ENCODE results near the gene FMR1. TPM values are rescaled to one million over a fixed set of nuclear protein-coding genes. Genes with fewer than 3 reads are reported as not detected.
A peak's percentile ranks its signal among the peaks of the same experiment; 100 is the strongest.

Gene FMR1
- total RNA-seq, 2 donors from 2014 or later, result 19.1 to 24.4 TPM

DNA sequence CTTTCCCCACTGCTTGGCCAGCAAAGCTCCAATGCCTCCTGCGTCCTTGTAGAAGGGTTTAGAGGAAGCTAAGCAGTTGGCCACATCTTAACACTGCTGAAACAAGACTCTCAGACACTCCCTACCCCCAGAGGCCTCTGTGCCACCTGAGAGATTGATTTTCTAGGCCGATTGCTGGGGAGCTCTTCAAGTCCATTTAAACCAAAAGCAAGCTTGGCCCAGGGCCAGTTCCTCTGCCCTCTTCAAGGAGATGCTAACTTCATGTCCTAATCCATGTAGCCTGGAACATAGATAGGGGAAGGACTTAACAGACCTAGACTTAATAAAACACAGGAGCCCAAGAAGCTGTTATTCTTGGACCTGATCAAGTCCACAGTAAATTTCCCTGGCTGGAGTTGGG lies 42.3 kb downstream of the FMR1 start:
- intact Hi-C loops (cut with DNase I), result no loop called here
- H3K4me1 ChIP-seq, result no peaks in the 10 kb centered on the region
- no peaks in the 10 kb centered on the region for H3K36me3 ChIP-seq (replicated peaks in 1 of 2; ENCODE audit: insufficient read depth in 1 of 2, low read depth in 2 of 2)
- WGBS, 2 donors, result 55% methylated on average over 2 of the region's 2 CpGs; no CpG with 5 or more reads in 1 of the 2 donors
- H3K4me3 ChIP-seq, result no peak overlapping the region
- H3K9me3 ChIP-seq, result no peaks in the 10 kb centered on the region
- no peaks in the 10 kb centered on the region for H3K27me3 ChIP-seq
- ATAC-seq (no peak), DNase-seq (peak in 3 of 4 donors; percentile 13 to 40 (median 14))
- no peak overlapping the region for H3K27ac ChIP-seq
- TF ChIP-seq POLR2A (IDR thresholded peaks at IDR 0.05), result no peak

GRCh38 chrX:147957291-147957690 lies 45.6 kb downstream of the FMR1 start:
- no peak for ATAC-seq
- 22 to 72% methylated on average over 1 to 2 of the region's 2 CpGs for WGBS, 2 donors

DNA sequence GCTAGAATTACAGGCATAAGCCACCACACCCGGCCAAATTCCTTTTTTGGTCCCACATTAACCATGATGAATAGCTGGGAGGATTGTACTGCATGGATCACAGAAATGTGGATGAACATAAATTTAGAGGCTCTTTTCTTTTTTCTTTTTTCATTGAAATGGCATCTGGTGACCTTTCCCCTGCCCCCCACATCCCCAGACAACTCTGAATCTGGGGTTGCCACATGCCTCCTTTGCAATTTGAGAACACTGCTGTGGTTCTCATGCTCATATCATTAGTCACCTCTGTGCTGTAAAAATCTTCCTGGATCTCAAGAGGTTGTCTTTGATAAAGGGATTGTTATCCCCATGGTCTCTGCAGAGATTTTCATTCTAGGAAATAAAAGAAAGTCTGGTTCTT lies 46.6 kb downstream of the FMR1 start:
- ATAC-seq (no peak), DNase-seq (no peak)
- Histone ChIP-seq H3K27me3 (no peaks in the 10 kb centered on the region), H3K27ac (no peak overlapping the region), H3K9me3 (no peaks in the 10 kb centered on the region), H3K4me3 (no peak overlapping the region), H3K4me1 (no peaks in the 10 kb centered on the region), H3K36me3 (replicated peaks in 1 of 2; ENCODE audit: insufficient read depth in 1 of 2, low read depth in 2 of 2) (no peaks in the 10 kb centered on the region)
- WGBS, 2 donors, result 64 to 78% methylated on average over 1 of the region's 1 CpG
- TF ChIP-seq, protein P1, sequence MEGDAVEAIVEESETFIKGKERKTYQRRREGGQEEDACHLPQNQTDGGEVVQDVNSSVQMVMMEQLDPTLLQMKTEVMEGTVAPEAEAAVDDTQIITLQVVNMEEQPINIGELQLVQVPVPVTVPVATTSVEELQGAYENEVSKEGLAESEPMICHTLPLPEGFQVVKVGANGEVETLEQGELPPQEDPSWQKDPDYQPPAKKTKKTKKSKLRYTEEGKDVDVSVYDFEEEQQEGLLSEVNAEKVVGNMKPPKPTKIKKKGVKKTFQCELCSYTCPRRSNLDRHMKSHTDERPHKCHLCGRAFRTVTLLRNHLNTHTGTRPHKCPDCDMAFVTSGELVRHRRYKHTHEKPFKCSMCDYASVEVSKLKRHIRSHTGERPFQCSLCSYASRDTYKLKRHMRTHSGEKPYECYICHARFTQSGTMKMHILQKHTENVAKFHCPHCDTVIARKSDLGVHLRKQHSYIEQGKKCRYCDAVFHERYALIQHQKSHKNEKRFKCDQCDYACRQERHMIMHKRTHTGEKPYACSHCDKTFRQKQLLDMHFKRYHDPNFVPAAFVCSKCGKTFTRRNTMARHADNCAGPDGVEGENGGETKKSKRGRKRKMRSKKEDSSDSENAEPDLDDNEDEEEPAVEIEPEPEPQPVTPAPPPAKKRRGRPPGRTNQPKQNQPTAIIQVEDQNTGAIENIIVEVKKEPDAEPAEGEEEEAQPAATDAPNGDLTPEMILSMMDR (IDR thresholded peaks at IDR 0.05), result no peak
- no peak for TF ChIP-seq POLR2A (IDR thresholded peaks at IDR 0.05)
- intact Hi-C loops (cut with DNase I), result no loop called here

More at GRCh38 chrX:147957291-147957690, 45.6 kb downstream of the FMR1 start:
- Histone ChIP-seq H3K4me1 (no peaks in the 10 kb centered on the region), H3K4me3 (no peak overlapping the region), H3K36me3 (replicated peaks in 1 of 2; ENCODE audit: insufficient read depth in 1 of 2, low read depth in 2 of 2) (no peaks in the 10 kb centered on the region), H3K9me3 (no peaks in the 10 kb centered on the region), H3K27me3 (no peaks in the 10 kb centered on the region), H3K27ac (no peak overlapping the region)
- no peak for DNase-seq
- TF ChIP-seq, protein P1 (IDR thresholded peaks at IDR 0.05), result no peak
- TF ChIP-seq POLR2A (IDR thresholded peaks at IDR 0.05), result no peak
- intact Hi-C loops (cut with DNase I), result no loop called here

GRCh38 chrX:147960722-147961121 lies 49.0 kb downstream of the FMR1 start:
- H3K27ac ChIP-seq, result no peak overlapping the region
- ATAC-seq, result no peak
- DNase-seq, result no peak
- H3K36me3 ChIP-seq (replicated peaks in 1 of 2; ENCODE audit: insufficient read depth in 1 of 2, low read depth in 2 of 2), result no peaks in the 10 kb centered on the region
- 48 to 57% methylated on average over 2 of the region's 2 CpGs for WGBS, 2 donors
- intact Hi-C loops (cut with DNase I), result no loop called here
- no peaks in the 10 kb centered on the region for H3K4me1 ChIP-seq
- TF ChIP-seq POLR2A (IDR thresholded peaks at IDR 0.05), result no peak
- TF ChIP-seq, protein P1 (IDR thresholded peaks at IDR 0.05), result no peak
- no peaks in the 10 kb centered on the region for H3K9me3 ChIP-seq
- H3K4me3 ChIP-seq, result no peak overlapping the region
- no peaks in the 10 kb centered on the region for H3K27me3 ChIP-seq

GRCh38 chrX:147962476-147962875 lies 50.8 kb downstream of the FMR1 start:
- DNase-seq, result no peak
- intact Hi-C loops (cut with DNase I), result no loop called here
- H3K9me3 ChIP-seq, result no peaks in the 10 kb centered on the region
- H3K27ac ChIP-seq, result no peak overlapping the region
- no peak for ATAC-seq
- H3K4me3 ChIP-seq, result no peak overlapping the region
- WGBS, 2 donors, result 59 to 80% methylated on average over 1 of the region's 1 CpG
- H3K36me3 ChIP-seq (replicated peaks in 1 of 2; ENCODE audit: insufficient read depth in 1 of 2, low read depth in 2 of 2), result no peaks in the 10 kb centered on the region
- no peak for TF ChIP-seq POLR2A (IDR thresholded peaks at IDR 0.05)
- TF ChIP-seq, protein P1 (IDR thresholded peaks at IDR 0.05), result no peak
- H3K4me1 ChIP-seq, result no peaks in the 10 kb centered on the region
- no peaks in the 10 kb centered on the region for H3K27me3 ChIP-seq

Data from body of pancreas (tissue), 4 donors.